DND-41 (cell line): ENCODE results near the gene SPAG16.

Experiments
- ATAC-seq: fragments of 200-7000 bp; cut with Tn5 transposase; 3 replicates; pipeline ENCODE4 v1.9.1; 2021; ENCODE audit warnings: low read depth; ENCODE audit not compliant: insufficient read depth
- DNase-seq: peaks from one replicate; pipeline ENCODE4 v3.0.0-alpha.2; 2020
- H2AFZ ChIP-seq: 2 replicates; pipeline ENCODE4 v1.6.0; 2012; ENCODE audit warnings: low read depth, low read length
- H3K27ac ChIP-seq: 2 replicates; pipeline ENCODE4 v1.5.1; 2012; ENCODE audit warnings: low read length, inconsistent platforms
- H3K27me3 ChIP-seq: fragments of 200-600 bp; sonication (generic); 2 replicates; pipeline ENCODE4 v1.6.0; 2012; ENCODE audit warnings: low read length, mild to moderate bottlenecking, inconsistent platforms; ENCODE audit not compliant: insufficient read depth, poor library complexity
- H3K36me3 ChIP-seq: 2 replicates; pipeline ENCODE4 v1.5.1; 2012; ENCODE audit warnings: low read length, inconsistent platforms; ENCODE audit not compliant: insufficient read depth
- H3K4me1 ChIP-seq: 2 replicates; pipeline ENCODE4 v1.5.1; 2012; ENCODE audit warnings: mild to moderate bottlenecking, low read length; ENCODE audit not compliant: insufficient read depth
- H3K4me2 ChIP-seq: 2 replicates; pipeline ENCODE4 v1.6.0; 2012; ENCODE audit warnings: mild to moderate bottlenecking, moderate library complexity, low read length, inconsistent platforms; ENCODE audit not compliant: insufficient read depth
- H3K4me3 ChIP-seq, 2 experiments: fragments of 200-600 bp in 1 of 2; shearing (Covaris generic) in 1 of 2; 2 replicates each; pipeline ENCODE4 v1.5.1; 2012 to 2016; ENCODE audit warnings: inconsistent platforms in 2 of 2, low read length in 2 of 2, mild to moderate bottlenecking in 2 of 2, low read depth in 1 of 2, moderate library complexity in 1 of 2
- H3K79me2 ChIP-seq: 2 replicates; pipeline ENCODE4 v1.6.0; 2012; ENCODE audit warnings: low read length, inconsistent platforms; ENCODE audit not compliant: insufficient read depth
- H3K9ac ChIP-seq: 2 replicates; pipeline ENCODE4 v1.6.0; 2012; ENCODE audit warnings: low read depth, mild to moderate bottlenecking, inconsistent platforms, low read length, moderate library complexity
- H3K9me3 ChIP-seq: 2 replicates; pipeline ENCODE4 v1.5.1; 2012; ENCODE audit warnings: low read length, moderate library complexity, mild to moderate bottlenecking, inconsistent platforms; ENCODE audit not compliant: insufficient read depth, severe bottlenecking
- H4K20me1 ChIP-seq: 2 replicates; pipeline ENCODE4 v1.6.0; 2012; ENCODE audit warnings: low read length; ENCODE audit not compliant: insufficient read depth
- CTCF ChIP-seq: IDR thresholded peaks from 2 replicates; pipeline ENCODE4 v1.5.1; 2012; ENCODE audit warnings: borderline replicate concordance, low read length, moderate library complexity, mild to moderate bottlenecking; ENCODE audit not compliant: poor library complexity, severe bottlenecking; ENCODE audit errors: extremely low read depth
- EZH2 ChIP-seq: IDR thresholded peaks from 3 replicates; pipeline ENCODE4 v1.6.1; 2012; ENCODE audit warnings: borderline replicate concordance, low read depth, mild to moderate bottlenecking, moderate library complexity, low read length, inconsistent platforms; ENCODE audit not compliant: severe bottlenecking

Gene SPAG16

GRCh38 chr2:214156971-214157370, 872.7 kb downstream of the SPAG16 start:
- no peak overlapping the region for H3K4me3 ChIP-seq
- H3K9ac ChIP-seq, result no peak overlapping the region
- DNase-seq (no peak), ATAC-seq (no peak)
- TF ChIP-seq CTCF (no peak), EZH2 (no peak)
- H2AFZ ChIP-seq, result no peak overlapping the region
- no peaks in the 10 kb centered on the region for H3K36me3 ChIP-seq
- H4K20me1 ChIP-seq, result no peaks in the 10 kb centered on the region
- H3K4me1 ChIP-seq, result no peaks in the 10 kb centered on the region
- no peaks in the 10 kb centered on the region for H3K79me2 ChIP-seq
- H3K9me3 ChIP-seq, result no peaks in the 10 kb centered on the region
- H3K4me2 ChIP-seq, result no peak overlapping the region
- H3K27ac ChIP-seq, result no peak overlapping the region
- no peaks in the 10 kb centered on the region for H3K27me3 ChIP-seq

GRCh38 chr2:214158851-214159250, 874.6 kb downstream of the SPAG16 start:
- Histone ChIP-seq H3K27me3 (no peaks in the 10 kb centered on the region), H3K27ac (no peak overlapping the region), H3K4me2 (no peak overlapping the region), H3K36me3 (no peaks in the 10 kb centered on the region), H3K4me1 (no peaks in the 10 kb centered on the region), H3K9me3 (no peaks in the 10 kb centered on the region), H4K20me1 (no peaks in the 10 kb centered on the region), H2AFZ (no peak overlapping the region), H3K79me2 (no peaks in the 10 kb centered on the region), H3K9ac (no peak overlapping the region), H3K4me3 (no peak overlapping the region)
- DNase-seq, result no peak
- no peak for ATAC-seq
- TF ChIP-seq EZH2, result no peak
- no peak for TF ChIP-seq CTCF

GRCh38 chr2:214169281-214169680, 885.0 kb downstream of the SPAG16 start:
- H3K4me1 ChIP-seq, result no peaks in the 10 kb centered on the region
- no peak for ATAC-seq
- TF ChIP-seq CTCF, result no peak
- TF ChIP-seq EZH2, result no peak

GRCh38 chr2:214169736-214170135, 885.5 kb downstream of the SPAG16 start:
- Histone ChIP-seq H3K9ac (no peak overlapping the region), H3K27ac (no peak overlapping the region)

More at GRCh38 chr2:214169281-214169680, 885.0 kb downstream of the SPAG16 start:
- Histone ChIP-seq H3K27me3 (no peaks in the 10 kb centered on the region), H3K9ac (no peak overlapping the region), H3K4me3 (no peak overlapping the region), H3K9me3 (peaks cover 7% of the 10 kb centered on the region), H3K36me3 (no peaks in the 10 kb centered on the region), H3K79me2 (no peaks in the 10 kb centered on the region), H2AFZ (no peak overlapping the region), H3K4me2 (no peak overlapping the region), H4K20me1 (no peaks in the 10 kb centered on the region), H3K27ac (no peak overlapping the region)
- DNase-seq, result no peak

More at GRCh38 chr2:214169736-214170135, 885.5 kb downstream of the SPAG16 start:
- ATAC-seq, result no peak
- Histone ChIP-seq H2AFZ (no peak overlapping the region), H3K4me2 (no peak overlapping the region), H4K20me1 (no peaks in the 10 kb centered on the region), H3K27me3 (no peaks in the 10 kb centered on the region), H3K9me3 (peaks cover 7% of the 10 kb centered on the region), H3K4me1 (no peaks in the 10 kb centered on the region), H3K36me3 (no peaks in the 10 kb centered on the region), H3K4me3 (no peak overlapping the region), H3K79me2 (no peaks in the 10 kb centered on the region)
- DNase-seq, result no peak
- TF ChIP-seq CTCF, result no peak
- no peak for TF ChIP-seq EZH2
